ENCODE measurements around the gene LRFN5. TPM values are rescaled to one million over a fixed set of nuclear protein-coding genes. Genes with fewer than 3 reads are reported as not detected.
"Not testable (repeated sequence)": the region's sequence is repeated elsewhere in the genome, so short reads cannot be mapped to it uniquely, and the experiment has no call there.

LRFN5 gene
- total RNA-seq, 2 donors from 2014 or later: not detected

DNA sequence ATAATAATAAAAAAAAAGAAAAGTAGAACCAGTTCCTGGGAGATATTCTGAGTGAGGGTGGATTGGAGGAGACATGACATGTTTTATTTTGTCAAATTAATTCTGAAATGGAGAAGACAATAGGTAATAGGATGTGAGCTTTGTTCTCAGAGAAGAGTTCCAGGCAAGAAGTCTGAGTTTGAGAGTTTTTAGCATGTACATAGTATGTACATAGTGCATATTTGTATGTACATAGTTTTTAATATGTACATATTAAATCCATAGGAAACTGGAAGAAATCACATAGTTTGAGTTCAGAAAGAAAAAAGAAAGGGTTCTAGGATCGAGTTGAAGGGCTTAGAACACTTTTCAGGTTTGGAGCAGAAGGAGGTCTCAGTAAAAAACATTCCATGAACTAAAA is 47.5 kb downstream of the LRFN5 start:
- no peak overlapping the region for H3K4me3 Mint-ChIP-seq
- no peaks in the 10 kb centered on the region for H3K36me3 Mint-ChIP-seq (ENCODE audit: low read depth)
- no peaks in the 10 kb centered on the region for H3K27me3 Mint-ChIP-seq
- H3K27ac Mint-ChIP-seq: no peak overlapping the region
- no peaks in the 10 kb centered on the region for H3K4me1 Mint-ChIP-seq
- DNase-seq (no peak), ATAC-seq (no peak)
- H3K9me3 ChIP-seq (ENCODE audit: control insufficient read depth, low read length, poor library complexity, severe bottlenecking): no peaks in the 10 kb centered on the region

DNA sequence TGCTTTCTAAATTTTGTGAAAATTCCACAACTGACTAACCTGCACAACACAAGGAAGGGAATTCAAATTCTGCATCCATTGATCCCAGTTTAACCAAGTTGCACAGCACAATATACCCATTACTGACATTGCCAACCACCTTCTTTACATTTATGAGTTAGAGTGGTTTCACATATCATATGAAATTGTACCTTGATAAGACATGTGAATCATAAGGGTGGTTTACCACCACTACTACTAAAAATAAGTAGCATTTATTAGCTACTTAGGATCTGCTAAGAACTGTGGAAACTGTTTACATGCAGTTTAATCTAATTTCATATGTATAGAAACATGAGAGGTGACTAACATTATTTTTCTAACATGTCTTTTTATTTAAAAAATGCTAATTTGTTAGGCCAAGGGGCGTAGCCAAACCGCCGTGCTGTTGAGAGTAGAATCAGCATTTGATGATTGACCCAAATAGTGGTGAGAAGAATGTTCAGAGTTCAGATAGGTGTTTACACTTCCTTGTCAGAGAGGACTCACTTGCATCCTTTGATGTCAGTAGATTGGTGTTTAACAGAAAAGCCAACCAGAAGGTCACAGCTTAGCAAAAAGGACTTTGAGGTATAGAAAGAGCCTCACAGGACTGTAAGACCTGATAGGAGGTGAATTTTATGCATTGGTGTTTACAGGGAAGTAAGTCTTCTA is 56.2 kb downstream of the LRFN5 start:
- Mint-ChIP-seq H3K4me3 (no peak overlapping the region), H3K36me3 (ENCODE audit: low read depth) (no peaks in the 10 kb centered on the region), H3K27ac (no peak overlapping the region), H3K4me1 (no peaks in the 10 kb centered on the region), H3K27me3 (no peaks in the 10 kb centered on the region)
- no peaks in the 10 kb centered on the region for H3K9me3 ChIP-seq (ENCODE audit: control insufficient read depth, low read length, poor library complexity, severe bottlenecking)
- DNase-seq: no peak
- no peak for ATAC-seq

DNA sequence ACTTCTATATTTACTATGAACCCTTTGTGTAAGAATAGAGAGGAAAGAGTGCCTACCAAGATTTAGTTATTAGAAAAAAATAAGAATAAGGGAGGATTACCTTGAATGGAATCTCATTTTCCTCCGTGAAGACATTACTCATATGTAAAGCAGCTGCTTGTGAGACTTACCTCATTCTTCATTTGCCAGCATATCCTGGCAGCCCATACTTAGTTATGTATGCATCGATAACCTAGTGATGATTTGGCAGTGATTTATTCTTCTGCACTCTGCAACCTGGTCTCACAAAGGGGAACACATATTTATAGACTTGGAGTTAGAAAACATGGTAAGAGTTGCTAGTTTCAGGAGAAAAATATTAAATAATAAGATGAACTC is 56.8 kb downstream of the LRFN5 start:
- Mint-ChIP-seq H3K27me3 (no peaks in the 10 kb centered on the region), H3K27ac (no peak overlapping the region), H3K4me1 (no peaks in the 10 kb centered on the region), H3K36me3 (ENCODE audit: low read depth) (no peaks in the 10 kb centered on the region), H3K4me3 (no peak overlapping the region)
- ATAC-seq (no peak), DNase-seq (no peak)
- no peaks in the 10 kb centered on the region for H3K9me3 ChIP-seq (ENCODE audit: control insufficient read depth, low read length, poor library complexity, severe bottlenecking)

DNA sequence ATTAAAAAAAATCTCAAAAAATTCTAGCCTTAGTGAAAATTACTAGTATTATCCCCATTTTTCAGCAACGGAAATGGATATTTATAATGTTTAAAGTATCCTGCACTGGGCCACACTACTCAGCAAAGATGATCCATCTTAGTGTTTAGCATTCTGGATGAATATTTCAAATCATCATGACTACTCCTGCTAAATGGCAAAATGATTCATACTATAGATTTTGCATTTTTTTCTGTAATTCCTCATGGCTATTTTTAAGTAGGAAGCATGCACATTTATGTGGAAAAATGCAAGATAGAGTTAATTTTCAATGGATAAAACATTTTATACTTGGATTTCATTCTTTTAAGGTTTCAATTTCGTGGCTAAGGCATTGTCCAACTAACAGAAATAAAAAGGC is 59.6 kb downstream of the LRFN5 start:
- DNase-seq (no peak), ATAC-seq (no peak)
- Mint-ChIP-seq H3K4me1 (no peaks in the 10 kb centered on the region), H3K27ac (no peak overlapping the region), H3K36me3 (ENCODE audit: low read depth) (no peaks in the 10 kb centered on the region), H3K27me3 (no peaks in the 10 kb centered on the region), H3K4me3 (no peak overlapping the region)
- H3K9me3 ChIP-seq (ENCODE audit: control insufficient read depth, low read length, poor library complexity, severe bottlenecking): no peaks in the 10 kb centered on the region

DNA sequence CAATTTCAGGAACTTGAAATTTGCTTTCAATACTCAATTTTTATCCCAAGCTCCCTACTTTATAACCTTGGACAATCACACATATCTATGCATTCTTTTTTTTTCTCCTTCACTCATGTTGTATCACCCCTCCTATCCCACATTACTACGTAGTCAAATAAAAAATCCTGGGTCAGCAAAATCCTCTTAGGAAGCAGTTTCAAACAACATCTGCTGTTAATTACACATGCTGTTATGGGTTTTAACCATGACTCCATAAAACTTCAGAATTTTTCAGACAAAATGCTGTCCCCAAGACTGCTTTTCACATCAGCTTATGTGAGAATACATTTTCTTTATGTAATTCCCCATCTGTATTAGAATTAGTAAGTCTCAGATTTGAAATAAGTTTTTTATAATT is 61.7 kb downstream of the LRFN5 start:
- DNase-seq (no peak), ATAC-seq (no peak)
- Mint-ChIP-seq H3K4me3 (no peak overlapping the region), H3K36me3 (ENCODE audit: low read depth) (no peaks in the 10 kb centered on the region), H3K27me3 (no peaks in the 10 kb centered on the region), H3K4me1 (no peaks in the 10 kb centered on the region), H3K27ac (no peak overlapping the region)
- no peaks in the 10 kb centered on the region for H3K9me3 ChIP-seq (ENCODE audit: control insufficient read depth, low read length, poor library complexity, severe bottlenecking)

DNA sequence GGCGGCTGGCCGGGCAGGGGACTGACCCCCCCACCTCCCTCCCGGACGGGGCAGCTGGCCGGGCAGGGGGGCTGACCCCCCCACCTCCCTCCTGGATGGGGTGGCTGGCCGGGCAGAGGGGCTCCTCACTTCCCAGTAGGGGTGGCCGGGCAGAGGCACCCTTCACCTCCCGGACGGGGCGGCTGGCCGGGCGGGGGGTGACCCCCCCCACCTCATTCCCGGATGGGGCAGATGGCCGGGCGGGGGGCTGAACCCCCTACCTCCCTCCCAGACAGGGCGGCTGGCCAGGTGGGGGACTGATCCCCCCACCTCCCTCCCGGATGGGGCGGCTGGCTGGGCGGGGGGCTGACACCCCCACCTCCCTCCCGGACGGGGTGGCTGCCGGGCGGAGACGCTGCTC is 66.9 kb downstream of the LRFN5 start:
- not testable (repeated sequence) for H3K9me3 ChIP-seq (ENCODE audit: control insufficient read depth, low read length, poor library complexity, severe bottlenecking); ATAC-seq; H3K4me1 Mint-ChIP-seq; H3K4me3 Mint-ChIP-seq; H3K27ac Mint-ChIP-seq; H3K36me3 Mint-ChIP-seq (ENCODE audit: low read depth); DNase-seq; H3K27me3 Mint-ChIP-seq

DNA sequence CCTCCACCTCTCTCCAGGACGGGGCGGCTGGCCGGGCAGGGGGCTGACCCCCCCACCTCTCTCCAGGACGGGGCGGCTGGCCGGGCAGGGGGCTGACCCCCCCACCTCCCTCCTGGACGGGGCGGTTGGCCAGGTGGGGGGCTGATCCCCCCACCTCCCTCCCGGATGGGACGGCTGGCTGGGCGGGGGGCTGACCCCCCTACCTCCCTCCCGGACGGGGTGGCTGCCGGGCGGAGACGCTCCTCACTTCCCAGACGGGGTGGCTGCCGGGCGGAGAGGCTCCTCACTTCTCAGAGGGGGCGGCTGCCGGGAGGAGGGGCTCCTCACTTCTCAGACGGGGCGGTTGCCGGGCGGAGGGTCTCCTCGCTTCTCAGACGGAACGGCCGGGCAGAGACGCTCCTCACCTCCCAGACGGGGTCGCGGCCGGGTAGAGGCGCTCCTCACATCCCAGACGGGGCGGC is 67.9 kb downstream of the LRFN5 start:
- not testable (repeated sequence) for H3K4me3 Mint-ChIP-seq; ATAC-seq; H3K9me3 ChIP-seq (ENCODE audit: control insufficient read depth, low read length, poor library complexity, severe bottlenecking); H3K27ac Mint-ChIP-seq; H3K4me1 Mint-ChIP-seq; H3K27me3 Mint-ChIP-seq; H3K36me3 Mint-ChIP-seq (ENCODE audit: low read depth); DNase-seq

DNA sequence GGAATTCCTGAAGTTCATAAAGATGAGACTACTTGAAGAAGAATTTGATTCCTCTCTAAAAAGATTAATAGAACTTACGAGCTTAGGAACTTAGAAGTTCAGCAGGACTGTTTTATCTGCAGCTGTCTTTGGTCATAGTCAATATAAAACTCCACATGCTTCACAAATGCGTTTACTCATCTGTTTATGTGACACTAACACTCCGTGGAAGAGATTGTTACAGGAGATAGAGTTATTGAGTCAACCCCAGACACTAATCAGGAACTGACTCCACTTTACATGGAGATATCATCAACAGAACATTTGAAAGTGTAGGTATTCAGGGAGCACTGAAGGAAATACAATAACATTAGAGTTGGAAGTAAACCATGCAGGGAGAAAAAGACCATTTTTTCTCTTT is 92.8 kb downstream of the LRFN5 start:
- no peaks in the 10 kb centered on the region for H3K36me3 Mint-ChIP-seq (ENCODE audit: low read depth)
- no peak for DNase-seq
- no peak overlapping the region for H3K4me3 Mint-ChIP-seq
- no peaks in the 10 kb centered on the region for H3K27me3 Mint-ChIP-seq
- no peaks in the 10 kb centered on the region for H3K9me3 ChIP-seq (ENCODE audit: control insufficient read depth, low read length, poor library complexity, severe bottlenecking)
- ATAC-seq: no peak
- no peaks in the 10 kb centered on the region for H3K4me1 Mint-ChIP-seq
- H3K27ac Mint-ChIP-seq: no peak overlapping the region

DNA sequence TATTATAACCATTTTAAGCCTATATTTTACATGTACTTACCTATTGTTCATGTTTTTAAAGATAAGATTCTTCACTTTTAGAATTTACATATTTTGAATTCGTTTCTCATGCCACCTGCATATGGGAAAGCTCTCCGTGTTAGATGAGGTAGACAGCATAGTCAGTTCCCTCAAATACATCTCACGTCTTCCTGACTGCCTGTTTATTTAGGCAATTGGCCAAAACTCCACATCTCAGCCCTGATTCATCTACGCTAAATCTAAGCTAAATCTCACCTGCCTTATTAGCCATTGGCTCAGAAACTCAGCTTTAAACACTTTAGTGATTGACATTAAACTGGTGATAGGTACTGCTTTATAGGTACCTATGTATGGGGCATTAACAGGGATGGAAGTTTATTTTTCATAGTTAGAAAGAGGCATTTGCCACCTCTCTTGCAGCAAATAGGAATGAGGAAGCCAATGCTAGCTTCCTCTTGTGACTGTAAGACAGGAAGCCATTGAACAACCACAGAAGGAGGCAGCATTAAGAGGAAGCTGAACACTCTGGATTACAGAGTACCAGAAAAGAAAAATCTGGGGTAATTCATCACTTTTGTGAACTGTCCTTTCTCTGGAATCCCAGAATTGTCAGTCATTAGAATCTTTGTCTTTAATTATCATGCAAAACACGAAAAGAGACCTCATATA is 111.9 kb downstream of the LRFN5 start:
- Mint-ChIP-seq H3K4me1 (peaks cover 9% of the 10 kb centered on the region), H3K27me3 (peaks cover 4% of the 10 kb centered on the region), H3K27ac (peak overlapping the region; percentile 16), H3K36me3 (ENCODE audit: low read depth) (no peaks in the 10 kb centered on the region), H3K4me3 (peak overlapping the region; percentile 31)
- H3K9me3 ChIP-seq (ENCODE audit: control insufficient read depth, low read length, poor library complexity, severe bottlenecking): no peaks in the 10 kb centered on the region
- DNase-seq (no peak), ATAC-seq (peak; percentile 67)

DNA sequence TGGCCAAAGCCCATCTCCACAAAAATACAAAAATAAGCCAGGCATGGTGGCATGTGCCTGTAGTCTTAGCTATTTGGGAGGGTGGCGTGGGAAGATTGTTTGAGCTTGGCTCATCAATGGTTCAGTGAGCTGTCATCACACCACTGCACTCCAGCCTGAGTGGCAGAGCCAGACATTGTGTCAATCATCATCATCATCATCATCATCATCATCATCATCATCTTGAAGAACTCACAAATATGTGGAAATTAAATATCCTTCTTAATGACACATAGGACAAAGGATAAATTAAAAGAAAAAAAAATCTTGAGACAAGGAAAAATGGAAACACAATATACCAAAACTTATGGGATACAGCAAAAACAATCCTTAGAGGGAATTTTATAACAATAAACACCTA is 132.5 kb downstream of the LRFN5 start:
- peaks cover 4% of the 10 kb centered on the region for H3K36me3 Mint-ChIP-seq (ENCODE audit: low read depth)
- H3K27me3 Mint-ChIP-seq: no peaks in the 10 kb centered on the region
- ATAC-seq (no peak), DNase-seq (no peak)
- H3K4me3 Mint-ChIP-seq: no peak overlapping the region
- H3K4me1 Mint-ChIP-seq: peaks cover 8% of the 10 kb centered on the region
- peaks cover 3% of the 10 kb centered on the region for H3K9me3 ChIP-seq (ENCODE audit: control insufficient read depth, low read length, poor library complexity, severe bottlenecking)
- no peak overlapping the region for H3K27ac Mint-ChIP-seq

DNA sequence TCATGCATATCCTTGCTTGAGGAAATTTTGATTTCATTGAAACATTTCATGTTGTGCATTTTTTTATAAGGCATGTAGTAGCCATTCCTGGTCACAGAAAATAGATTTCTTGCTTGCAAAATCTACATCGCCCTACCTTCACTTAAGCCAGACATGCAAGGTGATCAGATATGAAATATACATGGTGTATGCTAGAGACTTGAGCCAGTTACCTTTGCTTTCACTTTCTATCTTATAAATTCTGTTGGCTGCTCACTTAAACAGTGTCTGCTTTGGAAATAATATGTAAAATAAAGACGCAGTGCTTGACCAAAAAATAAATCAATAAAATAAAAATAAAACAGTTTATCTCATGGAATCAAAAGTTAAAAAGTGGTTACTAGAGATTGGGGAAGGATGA is 136.5 kb downstream of the LRFN5 start:
- no peaks in the 10 kb centered on the region for H3K9me3 ChIP-seq (ENCODE audit: control insufficient read depth, low read length, poor library complexity, severe bottlenecking)
- Mint-ChIP-seq H3K4me3 (no peak overlapping the region), H3K27me3 (no peaks in the 10 kb centered on the region), H3K27ac (no peak overlapping the region), H3K36me3 (ENCODE audit: low read depth) (peaks cover 4% of the 10 kb centered on the region), H3K4me1 (peaks cover 8% of the 10 kb centered on the region)
- no peak for DNase-seq
- ATAC-seq: no peak

DNA sequence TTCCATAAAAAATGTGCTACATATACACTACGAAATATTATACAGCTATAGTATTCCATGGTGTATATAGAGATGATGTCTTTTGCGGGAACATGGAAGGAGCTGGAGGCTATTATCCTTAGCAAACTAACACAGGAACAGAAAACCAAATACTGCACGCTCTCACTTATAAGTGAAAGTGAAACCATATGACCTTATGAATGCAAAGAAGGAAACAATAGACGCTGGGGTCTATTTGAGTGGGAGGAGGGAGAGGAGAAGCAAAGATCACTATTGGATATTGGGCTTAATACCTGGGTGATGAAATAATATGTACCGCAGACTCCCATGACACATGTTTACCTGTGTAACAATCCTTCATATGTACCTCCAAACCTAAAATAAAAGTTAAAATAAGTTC is 142.8 kb downstream of the LRFN5 start:
- peak overlapping the region; percentile 85 for H3K4me3 Mint-ChIP-seq
- no peaks in the 10 kb centered on the region for H3K27me3 Mint-ChIP-seq
- DNase-seq: no peak

DNA sequence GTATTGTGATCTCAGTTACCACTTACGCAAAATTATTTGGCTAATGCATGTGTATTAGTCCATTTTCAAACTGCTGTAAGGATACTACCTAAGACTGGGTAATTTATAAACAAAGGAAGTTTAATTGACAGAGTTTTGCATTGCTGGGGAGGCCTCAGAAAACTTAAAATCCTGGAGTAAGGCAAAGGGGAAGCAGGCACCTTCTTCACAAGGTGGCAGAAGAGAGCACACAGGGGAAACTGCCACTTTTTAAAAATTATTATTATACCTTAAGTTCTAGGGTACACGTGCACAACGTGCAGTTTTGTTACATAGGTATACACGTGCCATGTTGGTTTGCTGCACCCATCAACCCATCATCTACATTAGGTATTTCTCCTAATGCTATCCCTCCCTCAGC is 143.9 kb downstream of the LRFN5 start:
- DNase-seq; H3K4me1 Mint-ChIP-seq; H3K9me3 ChIP-seq (ENCODE audit: control insufficient read depth, low read length, poor library complexity, severe bottlenecking); H3K27me3 Mint-ChIP-seq; H3K4me3 Mint-ChIP-seq; H3K36me3 Mint-ChIP-seq (ENCODE audit: low read depth); ATAC-seq; H3K27ac Mint-ChIP-seq: not testable (repeated sequence)

More for the DNA sequence above, 142.8 kb downstream of the LRFN5 start:
- no peaks in the 10 kb centered on the region for H3K9me3 ChIP-seq (ENCODE audit: control insufficient read depth, low read length, poor library complexity, severe bottlenecking)
- Mint-ChIP-seq H3K36me3 (ENCODE audit: low read depth) (no peaks in the 10 kb centered on the region), H3K4me1 (peaks cover 9% of the 10 kb centered on the region), H3K27ac (peak overlapping the region; percentile 89)
- ATAC-seq: peak; percentile 79

Measured in T-helper 17 cell (primary cell).